NCI-H2196 treated with DMSO at 0.1 percent for 48 hours (cell line): ENCODE data around the gene SMARCA1.

ENCODE experiments used
- DNase-seq: peaks from one replicate; lab custom pipeline; 2025; ENCODE audit not compliant: unreplicated experiment; lab: John Stamatoyannopoulos, UW

Gene SMARCA1

GRCh38 chrX:129529685-129530281 is 6.5 kb upstream of the SMARCA1 start:
- peak; percentile 9 for DNase-seq

- DNase-seq, result no peak
Measured at GRCh38 chrX:129525896-129526295, 2.6 kb upstream of the SMARCA1 start.

- DNase-seq, result peak; percentile 28
Measured at GRCh38 chrX:129525162-129525561, 1.9 kb upstream of the SMARCA1 start.

- DNase-seq, result no peak
Measured at GRCh38 chrX:129524250-129524850, 1.1 kb upstream of the SMARCA1 start.

GRCh38 chrX:129522184-129523078 is 859 bp downstream of the SMARCA1 start:
- DNase-seq, result peak; percentile 9

GRCh38 chrX:129520151-129520550 is 3.1 kb downstream of the SMARCA1 start:
- DNase-seq, result no peak

GRCh38 chrX:129516402-129516801 is 6.9 kb downstream of the SMARCA1 start:
- DNase-seq, result no peak

GRCh38 chrX:129512409-129512808 is 10.9 kb downstream of the SMARCA1 start:
- no peak for DNase-seq

GRCh38 chrX:129511689-129512088 is 11.6 kb downstream of the SMARCA1 start:
- DNase-seq, result no peak

GRCh38 chrX:129510331-129510730 is 13.0 kb downstream of the SMARCA1 start:
- DNase-seq, result no peak

- DNase-seq, result no peak
Measured at GRCh38 chrX:129497146-129497843, 26.0 kb downstream of the SMARCA1 start.

- DNase-seq, result no peak
Measured at GRCh38 chrX:129496625-129497024, 26.7 kb downstream of the SMARCA1 start.

- no peak for DNase-seq
Measured at GRCh38 chrX:129495900-129496299, 27.4 kb downstream of the SMARCA1 start.

- DNase-seq, result no peak
Measured at GRCh38 chrX:129494887-129495286, 28.4 kb downstream of the SMARCA1 start.

- DNase-seq, result no peak
Measured at GRCh38 chrX:129493643-129494042, 29.6 kb downstream of the SMARCA1 start.

- no peak for DNase-seq
Measured at GRCh38 chrX:129490330-129490729, 33.0 kb downstream of the SMARCA1 start.

GRCh38 chrX:129488359-129488758 is 34.9 kb downstream of the SMARCA1 start:
- no peak for DNase-seq

- DNase-seq, result no peak
Measured at GRCh38 chrX:129480889-129481288, 42.4 kb downstream of the SMARCA1 start.

- DNase-seq, result no peak
Measured at GRCh38 chrX:129478516-129478915, 44.8 kb downstream of the SMARCA1 start.

- no peak for DNase-seq
Measured at GRCh38 chrX:129472116-129472515, 51.2 kb downstream of the SMARCA1 start.

GRCh38 chrX:129462707-129463106 is 60.6 kb downstream of the SMARCA1 start:
- DNase-seq, result no peak
